Dermis blood vessel endothelial cell (primary cell): ENCODE measurements around the gene HEXD. TPM values are rescaled to one million over a fixed set of nuclear protein-coding genes. Genes with fewer than 3 reads are reported as not detected.

Experiments
- DNase-seq: peaks from one replicate; pipeline ENCODE4 v3.0.0; 2010
- total RNA-seq: library from RNA; depleted of rRNA; stranded (reverse); fragments of >200 nt; gene quantifications from 2 replicates; pipeline ENCODE4 v1.2.3, GENCODE V29; 2014

HEXD gene
- total RNA-seq, 1 donor from 2014 or later, result 22.0 TPM

- DNase-seq, result no peak
These were observed 35.3 kb upstream of the HEXD start for GRCh38 chr17:82382933-82383255.

GRCh38 chr17:82383411-82383810, 34.7 kb upstream of the HEXD start:
- DNase-seq, result no peak

- no peak for DNase-seq
These were observed 34.0 kb upstream of the HEXD start for GRCh38 chr17:82384051-82384729.

GRCh38 chr17:82384730-82385481, 33.2 kb upstream of the HEXD start:
- no peak for DNase-seq

GRCh38 chr17:82385559-82386254, 32.4 kb upstream of the HEXD start:
- DNase-seq, result no peak

GRCh38 chr17:82386255-82386831, 31.8 kb upstream of the HEXD start:
- no peak for DNase-seq

- DNase-seq, result no peak
These were observed 31.1 kb upstream of the HEXD start for GRCh38 chr17:82386881-82387704.

GRCh38 chr17:82387705-82388106, 30.4 kb upstream of the HEXD start:
- DNase-seq, result no peak

GRCh38 chr17:82388223-82388921, 29.8 kb upstream of the HEXD start:
- peak; percentile 18 for DNase-seq

GRCh38 chr17:82388922-82389283, 29.2 kb upstream of the HEXD start:
- DNase-seq, result no peak

GRCh38 chr17:82389379-82389778, 28.8 kb upstream of the HEXD start:
- DNase-seq, result no peak

GRCh38 chr17:82390015-82390859, 27.9 kb upstream of the HEXD start:
- DNase-seq, result no peak

GRCh38 chr17:82390860-82391435, 27.2 kb upstream of the HEXD start:
- no peak for DNase-seq

- no peak for DNase-seq
These were observed 26.6 kb upstream of the HEXD start for GRCh38 chr17:82391496-82392066.

- DNase-seq, result no peak
These were observed 25.8 kb upstream of the HEXD start for GRCh38 chr17:82392209-82392920.

GRCh38 chr17:82392941-82393340, 25.2 kb upstream of the HEXD start:
- DNase-seq, result no peak

GRCh38 chr17:82394278-82394677, 23.9 kb upstream of the HEXD start:
- no peak for DNase-seq

- no peak for DNase-seq
These were observed 21.3 kb upstream of the HEXD start for GRCh38 chr17:82396601-82397435.
